Uterus (tissue), 2 donors: Measurements from ENCODE around the gene TM9SF1.

Experiments used
- CTCF ChIP-seq, 4 experiments: fragments of 200-600 bp in 2 of 4; fragments of 450-650 bp in 2 of 4; sonication (generic) in 2 of 4; IDR thresholded peaks; one replicate each; pipeline ENCODE4 v1.5.1; 2016 to 2019; ENCODE audit warnings: antibody characterized with exemption in 4 of 4, mild to moderate bottlenecking in 2 of 4, moderate library complexity in 1 of 4
- POLR2A ChIP-seq, 2 donors: fragments of 450-650 bp; IDR thresholded peaks; one replicate each; pipeline ENCODE4 v1.6.1; 2016; ENCODE audit warnings: antibody characterized with exemption in 2 of 2, mild to moderate bottlenecking in 1 of 2, moderate library complexity in 1 of 2

- TF ChIP-seq CTCF (IDR thresholded peaks at IDR 0.05), result no peak
- TF ChIP-seq POLR2A (IDR thresholded peaks at IDR 0.05), result no peak
These were observed 40.1 kb downstream of the TM9SF1 start for GRCh38 chr14:24155100-24155499.
